ENCODE results near the gene NWD2.
"Not testable (repeated sequence)": the region's sequence is repeated elsewhere in the genome, so short reads cannot be mapped to it uniquely, and the experiment has no call there.

NWD2 gene

DNA sequence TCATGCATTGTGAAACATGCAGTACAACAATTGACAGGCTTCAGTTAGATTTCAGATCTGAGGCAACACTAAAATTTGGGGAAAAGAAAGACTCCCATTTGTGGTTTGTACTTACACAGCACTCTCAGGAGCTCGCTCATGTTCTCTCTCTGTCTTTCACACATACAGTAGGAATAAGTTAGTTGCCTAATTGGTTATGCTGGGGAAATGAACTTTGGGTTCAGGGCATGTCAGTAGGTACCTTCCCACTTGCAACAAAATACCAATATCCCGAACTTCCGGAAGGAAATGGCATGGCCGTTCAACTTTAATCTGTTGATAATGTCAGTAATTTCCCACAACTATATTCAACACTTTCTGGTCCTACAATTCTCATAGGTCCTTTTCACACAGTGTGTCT, 223.3 kb downstream of the NWD2 start:
- no peak for DNase-seq

DNA sequence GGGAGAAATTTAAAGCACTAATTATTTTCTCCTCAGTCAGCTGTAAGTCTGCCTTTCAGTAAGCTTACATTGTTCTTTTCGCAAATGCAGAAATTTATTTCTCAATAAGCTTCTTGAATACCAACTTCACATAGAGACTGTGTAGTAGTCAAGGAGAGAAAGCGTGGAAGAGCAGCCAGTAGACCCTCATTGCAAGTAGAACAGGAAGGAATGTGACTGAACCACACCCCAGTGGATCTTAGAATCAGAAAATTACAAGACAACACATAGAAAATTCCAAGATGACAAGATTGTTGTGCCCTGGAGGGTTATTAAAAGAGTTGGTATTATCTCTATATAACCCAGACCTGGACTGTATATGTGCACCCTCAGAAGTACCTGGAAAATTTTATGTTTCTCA, 224.7 kb downstream of the NWD2 start:
- no peak for DNase-seq

GRCh38 chr4:37470245-37470644, 225.7 kb downstream of the NWD2 start:
- DNase-seq, result no peak

- DNase-seq, result no peak
These were observed 226.6 kb downstream of the NWD2 start for GRCh38 chr4:37471093-37471492.

DNA sequence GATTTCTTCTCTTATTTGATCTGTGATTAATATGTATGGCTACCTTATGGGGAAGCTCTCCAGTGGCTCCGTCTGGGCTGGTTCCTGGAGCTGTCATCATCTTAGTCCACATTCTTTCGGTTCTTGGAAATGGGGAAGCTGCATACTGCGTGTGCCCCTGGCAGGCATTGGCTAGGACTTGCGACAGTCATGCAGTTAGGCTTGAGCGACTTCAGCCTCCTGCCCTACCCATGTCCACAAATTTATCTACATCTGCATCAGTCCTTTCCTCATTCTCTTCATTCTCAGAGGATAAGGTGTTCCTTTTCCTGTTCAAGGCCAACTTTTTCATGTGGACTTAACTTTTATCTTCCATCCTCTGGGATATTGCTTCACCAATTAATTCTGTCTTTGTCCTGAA, 227.4 kb downstream of the NWD2 start:
- DNase-seq, result no peak

- DNase-seq, result no peak
These were observed 229.3 kb downstream of the NWD2 start for GRCh38 chr4:37473807-37474206.

DNA sequence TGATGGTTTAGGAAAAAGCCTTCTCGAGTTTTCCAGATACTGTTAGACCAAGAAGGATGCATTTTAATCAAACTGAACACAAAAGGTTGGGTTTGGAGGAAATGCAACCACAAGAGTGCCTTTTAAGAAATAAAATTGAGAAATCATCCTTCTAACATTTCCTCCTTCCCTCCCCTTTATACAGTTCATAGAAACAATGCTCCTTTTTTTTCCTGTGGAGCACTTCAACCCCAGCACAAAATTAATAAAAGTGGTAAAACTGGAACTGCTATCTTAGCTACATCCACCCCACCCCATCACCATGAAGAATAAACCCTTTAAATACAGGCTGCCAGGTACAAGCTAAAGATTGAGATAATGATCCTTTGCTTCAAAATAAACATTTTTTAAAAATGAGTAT, 230.5 kb downstream of the NWD2 start:
- no peak for DNase-seq

GRCh38 chr4:37475776-37476175, 231.2 kb downstream of the NWD2 start:
- DNase-seq, result no peak

- no peak for DNase-seq
These were observed 231.7 kb downstream of the NWD2 start for GRCh38 chr4:37476256-37476655.

- DNase-seq, result no peak
These were observed 232.1 kb downstream of the NWD2 start for GRCh38 chr4:37476691-37477090.

GRCh38 chr4:37477126-37477525, 232.6 kb downstream of the NWD2 start:
- no peak for DNase-seq

DNA sequence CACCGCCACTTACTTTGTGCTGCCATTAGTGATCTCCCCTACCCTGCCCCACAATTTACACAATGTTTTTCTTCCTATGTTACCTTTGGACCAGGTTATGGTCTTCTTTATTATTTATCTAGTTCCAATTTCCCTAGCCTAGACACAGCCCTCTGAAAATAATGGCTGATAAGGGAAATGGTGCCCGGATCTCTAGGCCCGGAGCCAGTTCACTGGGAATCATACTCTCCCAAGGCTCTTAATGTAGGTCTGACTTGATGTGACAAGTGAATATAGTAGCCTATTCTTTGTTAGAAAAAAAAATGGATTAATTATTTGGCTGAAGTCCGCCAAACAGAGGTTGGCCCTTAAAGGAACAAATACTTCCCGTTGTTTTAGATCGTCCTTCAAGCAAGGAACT, 233.6 kb downstream of the NWD2 start:
- DNase-seq, result no peak

DNA sequence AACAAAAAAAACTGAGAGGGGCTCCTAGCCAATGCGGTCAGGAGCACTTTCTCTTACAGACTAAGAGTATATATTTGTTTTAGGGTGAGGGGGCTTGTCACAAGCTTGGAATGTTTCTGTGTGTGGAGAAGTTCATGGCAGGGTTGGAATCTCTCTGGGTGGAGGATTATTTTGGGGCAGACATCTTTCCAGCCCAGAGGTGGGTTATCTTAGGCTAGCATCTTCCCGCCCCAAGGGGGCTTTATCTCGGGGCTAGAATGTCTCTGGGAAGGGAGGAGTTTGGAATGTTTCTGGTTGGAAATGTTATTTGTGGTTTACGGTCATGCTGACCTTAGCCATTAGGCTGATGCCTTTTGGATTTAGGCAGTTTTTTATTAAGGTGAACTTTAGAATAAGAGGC, 236.0 kb downstream of the NWD2 start:
- no peak for DNase-seq

DNA sequence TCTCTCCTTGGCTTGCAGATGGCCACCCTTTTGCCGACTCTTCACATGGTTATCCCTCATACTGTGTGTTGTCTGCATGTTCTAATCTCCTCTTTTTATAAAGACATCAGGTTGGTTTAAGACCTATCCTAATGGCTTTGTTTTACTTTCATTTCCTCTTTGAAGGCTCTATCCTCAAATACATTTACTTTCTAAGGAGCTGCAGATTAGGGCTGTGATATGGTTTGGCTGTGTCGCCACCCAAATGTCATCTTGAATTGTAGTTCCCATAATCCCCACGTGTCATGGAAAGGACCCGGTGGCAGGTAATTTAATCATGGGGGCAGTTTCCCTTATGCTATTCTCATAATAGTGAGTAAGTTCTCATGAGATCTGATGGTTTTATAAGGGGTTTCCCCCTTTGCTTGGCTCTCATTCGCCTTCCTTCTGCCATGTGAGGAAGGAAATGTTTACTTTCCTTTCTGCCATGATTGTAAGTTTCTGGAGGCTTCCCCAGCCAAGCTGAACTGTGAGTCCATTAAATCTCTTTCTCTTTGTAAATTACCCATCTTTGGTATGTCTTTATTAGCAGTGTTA, 237.1 kb downstream of the NWD2 start:
- no peak for DNase-seq

DNA sequence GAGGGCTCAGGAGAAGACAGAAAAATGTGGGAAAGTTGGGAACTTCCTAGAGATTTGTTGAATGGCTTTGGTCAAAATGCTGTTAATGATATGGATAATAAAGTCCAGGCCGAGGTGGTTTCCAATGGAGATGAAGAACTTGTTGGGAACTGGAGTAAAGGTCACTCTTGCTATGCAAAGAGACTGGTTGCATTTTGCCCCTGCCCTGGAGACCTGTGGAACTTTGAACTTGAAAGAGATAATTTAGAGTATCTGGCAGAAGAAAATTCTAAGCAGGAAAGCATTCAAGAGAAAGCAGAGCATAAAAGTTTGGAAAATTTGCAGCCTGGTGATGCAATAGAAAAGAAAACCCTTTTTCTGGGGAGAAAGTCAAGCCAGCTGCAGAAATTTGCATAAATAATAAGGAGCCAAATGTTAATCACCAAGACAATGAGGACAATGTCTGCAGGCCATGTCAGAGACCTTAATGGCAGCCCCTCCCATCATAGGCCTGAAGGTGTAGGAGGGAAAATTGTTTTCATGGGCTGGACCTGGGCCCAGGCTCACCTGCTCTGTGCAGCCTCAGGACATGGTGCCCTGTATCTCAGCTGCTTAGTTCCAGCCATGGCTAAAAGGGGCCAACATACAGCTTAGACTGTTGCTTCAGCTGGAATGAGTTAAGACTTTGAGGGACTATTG, 237.8 kb downstream of the NWD2 start:
- DNase-seq, result no peak

DNA sequence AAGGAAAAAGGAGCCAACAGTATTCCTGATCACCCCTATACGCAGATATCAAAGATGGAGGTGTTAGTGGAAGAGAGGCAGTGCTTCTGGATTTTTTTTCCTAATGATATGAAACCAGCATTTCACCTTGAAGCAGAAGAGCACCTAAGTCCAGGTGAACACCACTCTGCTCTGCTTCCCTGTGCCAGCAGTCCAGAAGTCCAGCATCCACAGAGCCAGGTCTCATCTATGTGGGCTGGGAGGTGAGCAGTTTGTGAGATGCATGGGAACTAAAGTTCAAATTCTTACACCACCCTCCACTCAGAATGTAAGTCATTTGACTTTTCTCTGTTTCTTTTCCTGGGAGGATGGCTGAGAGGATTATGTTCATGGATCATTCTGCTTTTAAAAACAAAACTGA, 239.1 kb downstream of the NWD2 start:
- no peak for DNase-seq

- DNase-seq, result no peak
These were observed 241.6 kb downstream of the NWD2 start for GRCh38 chr4:37486166-37486565.

DNA sequence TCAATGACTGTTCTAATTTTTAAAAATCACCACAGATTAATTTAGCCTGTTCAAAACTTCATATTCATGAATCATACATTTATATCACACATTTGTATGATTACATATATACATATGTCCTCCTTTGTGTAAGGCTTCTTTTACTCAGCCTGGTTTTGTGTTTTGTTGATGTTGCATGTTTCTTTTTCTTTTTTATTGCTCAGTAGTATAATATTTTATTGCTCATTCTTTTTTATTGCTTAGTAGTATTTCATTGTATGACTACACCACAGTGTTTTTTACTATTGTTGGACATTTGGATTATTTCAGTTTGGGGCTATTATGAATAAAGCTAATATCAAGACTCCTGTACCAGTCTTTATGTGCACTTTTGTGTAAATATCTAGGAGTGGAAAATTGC, 243.1 kb downstream of the NWD2 start:
- no peak for DNase-seq

- no peak for DNase-seq
These were observed 245.2 kb downstream of the NWD2 start for GRCh38 chr4:37489697-37490096.

- no peak for DNase-seq
These were observed 246.1 kb downstream of the NWD2 start for GRCh38 chr4:37490391-37491347.

- not testable (repeated sequence) for DNase-seq
These were observed 250.8 kb downstream of the NWD2 start for GRCh38 chr4:37495353-37495752.

Data from NCI-H1436 (cell line).